B cell (primary cell): ENCODE measurements around the gene RHOA. TPM values are rescaled to one million over a fixed set of nuclear protein-coding genes. Genes with fewer than 3 reads are reported as not detected.

Source experiments
- ATAC-seq: fragments of 200-7000 bp; cut with Tn5 transposase; one replicate; pipeline ENCODE4 v1.10.0; 2021; ENCODE audit warnings: low read depth, mild to moderate bottlenecking, moderate number of reproducible peaks, moderate library complexity
- CTCF ChIA-PET: fragments of 350-600 bp; sonication (Branson Sonifier 250); formaldehyde crosslinking; loops from one replicate; lab custom pipeline; 2021; ENCODE audit warnings: antibody characterized with exemption, inconsistent platforms; lab: Charles Lee
- POLR2A ChIA-PET: fragments of 350-600 bp; sonication (Branson Sonifier 250); formaldehyde crosslinking; loops from one replicate; lab custom pipeline; 2021; ENCODE audit warnings: antibody characterized with exemption; lab: Charles Lee
- DNase-seq: peaks from one replicate; pipeline ENCODE4 v3.0.0; 2013
- H2AFZ ChIP-seq: 2 replicates; pipeline ENCODE4 v1.6.1; 2012; ENCODE audit warnings: mild to moderate bottlenecking, low read depth, low read length; ENCODE audit not compliant: insufficient read depth, poor library complexity, severe bottlenecking
- H3K27ac ChIP-seq, 2 donors: 1 replicate in 1 of 2; 2 replicates in 1 of 2; pipeline ENCODE4 v1.5.1; 2012 to 2013; ENCODE audit warnings: low read length in 2 of 2, mild to moderate bottlenecking in 2 of 2, moderate library complexity in 1 of 2
- H3K27me3 ChIP-seq, 4 experiments: fragments of 200-600 bp in 1 of 4; sonication (generic) in 1 of 4; replicated peaks in 1 of 4; 1 replicate in 2 of 4; 2 replicates in 2 of 4; pipeline versions ENCODE4 v1.6.1 to v1.7.0; 2013 to 2016; ENCODE audit warnings: low read length in 3 of 4, mild to moderate bottlenecking in 2 of 4, mixed read lengths in 1 of 4, moderate library complexity in 1 of 4; ENCODE audit not compliant: insufficient read depth in 4 of 4, control insufficient read depth in 3 of 4; ENCODE audit errors: control extremely low read depth in 1 of 4
- H3K36me3 ChIP-seq, 2 experiments: replicated peaks in 1 of 2; 1 replicate in 1 of 2; 2 replicates in 1 of 2; pipeline versions ENCODE4 v1.6.1 to v1.7.1; 2013; ENCODE audit warnings: low read length in 1 of 2; ENCODE audit not compliant: insufficient read depth in 2 of 2, control insufficient read depth in 1 of 2; ENCODE audit errors: control extremely low read depth in 1 of 2, extremely low read depth in 1 of 2
- H3K4me1 ChIP-seq, 2 donors: fragments of 200-600 bp in 1 of 2; sonication (generic) in 1 of 2; 1 replicate in 1 of 2; 2 replicates in 1 of 2; pipeline versions ENCODE4 v1.5.1 to v1.6.1; 2013 to 2017; ENCODE audit warnings: low read length in 2 of 2; ENCODE audit not compliant: control insufficient read depth in 2 of 2, insufficient read depth in 2 of 2
- H3K4me2 ChIP-seq: replicated peaks from 2 replicates; pipeline ENCODE3; 2012; ENCODE audit warnings: mild to moderate bottlenecking, low read depth, low read length; ENCODE audit not compliant: poor library complexity, severe bottlenecking
- H3K4me3 ChIP-seq, 5 experiments: fragments of 200-600 bp in 1 of 5; sonication (generic) in 1 of 5; 1 replicate in 3 of 5; 2 replicates in 2 of 5; pipeline versions ENCODE4 v1.5.1 to v1.7.0; 2011 to 2016; ENCODE audit warnings: low read length in 4 of 5, mild to moderate bottlenecking in 4 of 5, low read depth in 2 of 5, control low read depth in 1 of 5, moderate library complexity in 1 of 5; ENCODE audit not compliant: insufficient read depth in 1 of 5; ENCODE audit errors: control extremely low read depth in 1 of 5, extremely low read depth in 1 of 5
- H3K79me2 ChIP-seq: fragments of 200-600 bp; sonication (generic); one replicate; pipeline ENCODE4 v1.6.0; 2016; ENCODE audit warnings: low read length; ENCODE audit not compliant: control insufficient read depth, insufficient read depth
- H3K9ac ChIP-seq: fragments of 200-600 bp; sonication (generic); 2 replicates; pipeline ENCODE4 v1.6.1; 2017; ENCODE audit warnings: mild to moderate bottlenecking, low read length, moderate library complexity
- H3K9me3 ChIP-seq, 3 donors: one replicate each; pipeline versions ENCODE4 v1.6.1 to v1.7.1; 2013; ENCODE audit warnings: low read length in 2 of 3; ENCODE audit not compliant: control insufficient read depth in 2 of 3, insufficient read depth in 1 of 3; ENCODE audit errors: control extremely low read depth in 1 of 3
- H4K20me1 ChIP-seq: 2 replicates; pipeline ENCODE4 v1.6.0; 2012; ENCODE audit warnings: mild to moderate bottlenecking, low read length; ENCODE audit not compliant: insufficient read depth, control insufficient read depth, poor library complexity, severe bottlenecking
- H3K27ac Mint-ChIP-seq: one replicate; pipeline ENCODE4 v1.8.0; 2021; ENCODE audit warnings: mixed read lengths
- H3K27me3 Mint-ChIP-seq: one replicate; pipeline ENCODE4 v1.8.0; 2021; ENCODE audit warnings: mixed read lengths
- H3K4me1 Mint-ChIP-seq: one replicate; pipeline ENCODE4 v1.8.0; 2021; ENCODE audit warnings: mixed read lengths
- H3K4me3 Mint-ChIP-seq: one replicate; pipeline ENCODE4 v1.8.0; 2021; ENCODE audit warnings: mixed read lengths
- H3K9me3 Mint-ChIP-seq: one replicate; pipeline ENCODE4 v1.8.0; 2022; ENCODE audit warnings: mixed read lengths; ENCODE audit not compliant: insufficient read depth
- EZH2 ChIP-seq: IDR thresholded peaks from 2 replicates; pipeline ENCODE4 v1.6.1; 2012; ENCODE audit warnings: borderline replicate concordance, low read depth, mild to moderate bottlenecking, moderate library complexity, low read length; ENCODE audit not compliant: insufficient read depth, poor library complexity, severe bottlenecking
- WGBS: methylation state at CpG from one replicate; pipeline ENCODE4 v1.1.5; 2013; ENCODE audit warnings: missing lambda C conversion rate; ENCODE audit not compliant: insufficient coverage; 5-methylcytosine and 5-hydroxymethylcytosine counted together
- intact Hi-C: fragments of 100-400 bp; cut with micrococcal nuclease; formaldehyde crosslinking; loops from one replicate; pipeline ENCODE4 v1.10.0; 2022
- polyA plus RNA-seq: library from polyadenylated mRNA; depleted of rRNA; stranded (reverse); fragments of >200 nt; gene quantifications from 2 replicates; pipeline ENCODE4 v1.2.3, GENCODE V29; 2012
- total RNA-seq, 2 donors: library from RNA; stranded (reverse); fragments of 120-200 nt in 1 of 2; gene quantifications; 1 replicate in 1 of 2; 2 replicates in 1 of 2; pipeline versions ENCODE4 v1.2.3 to v1.2.4, GENCODE V29; 2013 to 2022
- TF ChIP-seq, protein P1 (sequence below): fragments of 200-600 bp; IDR thresholded peaks from one replicate; pipeline ENCODE4 v1.8.0; 2022; ENCODE audit warnings: antibody characterized with exemption, mild to moderate bottlenecking

The RHOA gene
- total and polyA plus RNA-seq, 2 donors (not counting 1 experiment from before 2014, with no cell fraction given), result 244 to 298 TPM

DNA sequence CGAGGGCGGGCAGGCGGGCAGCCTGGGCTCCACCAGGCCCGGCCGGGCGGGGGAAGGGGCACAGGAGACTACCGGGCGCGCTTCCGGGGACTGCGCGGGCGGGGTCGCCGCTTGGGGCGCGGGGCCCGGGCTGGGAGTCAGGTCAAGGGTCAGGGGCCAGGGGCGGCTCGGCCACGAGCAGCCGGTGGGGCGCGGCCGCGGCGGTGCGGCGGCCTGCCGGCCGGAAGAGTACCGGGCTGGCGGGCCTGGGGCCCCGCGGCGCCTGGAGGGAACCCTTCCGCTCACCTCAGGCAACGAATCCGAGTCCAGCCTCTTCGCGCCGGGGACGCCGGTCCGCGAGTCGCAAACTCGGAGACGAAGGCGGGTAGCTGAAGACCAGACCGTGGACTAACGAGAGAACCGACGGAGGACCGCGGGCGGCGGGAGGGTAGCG is 225 bp downstream of the RHOA start:
- under 1% methylated on average over 59 of the region's 59 CpGs for WGBS
- H3K9ac ChIP-seq, result peak overlapping the region; percentile 85
- Mint-ChIP-seq H3K4me1 (peaks cover 74% of the 10 kb centered on the region), H3K9me3 (no peaks in the 10 kb centered on the region), H3K27me3 (no peaks in the 10 kb centered on the region), H3K27ac (peak overlapping the region; percentile 96), H3K4me3 (peak overlapping the region; percentile 96)
- peak overlapping the region; percentile 89 to 96 for H3K27ac ChIP-seq
- CTCF ChIA-PET, result interaction anchor here (1.0 to 3.9 kb wide), 4 partner anchors 38 to 240 kb away, joined by 4 to 23 read pairs (median 10); partner anchors contain the start of genes KLHDC8B and USP4
- H3K9me3 ChIP-seq, result no peaks in the 10 kb centered on the region
- H4K20me1 ChIP-seq, result peaks cover 49% of the 10 kb centered on the region
- peak overlapping the region; percentile 63 for H2AFZ ChIP-seq
- no peaks in the 10 kb centered on the region for H3K27me3 ChIP-seq
- POLR2A ChIA-PET, result interaction anchor here (0.8 to 3.0 kb wide), 11 partner anchors 16 to 318 kb away, joined by 3 to 45 read pairs (median 6); partner anchors contain the start of genes DAG1, GPX1, NICN1 and QRICH1
- peaks cover 0 to 13% of the 10 kb centered on the region in 2 experiments for H3K36me3 ChIP-seq
- H3K4me3 ChIP-seq, result peak overlapping the region; percentile 6 to 86 (median 68)
- peaks cover 75% of the 10 kb centered on the region for H3K79me2 ChIP-seq
- peak; percentile 22 for ATAC-seq
- H3K4me2 ChIP-seq, result peak overlapping the region; percentile 72
- no peak for TF ChIP-seq EZH2
- TF ChIP-seq, protein P1, sequence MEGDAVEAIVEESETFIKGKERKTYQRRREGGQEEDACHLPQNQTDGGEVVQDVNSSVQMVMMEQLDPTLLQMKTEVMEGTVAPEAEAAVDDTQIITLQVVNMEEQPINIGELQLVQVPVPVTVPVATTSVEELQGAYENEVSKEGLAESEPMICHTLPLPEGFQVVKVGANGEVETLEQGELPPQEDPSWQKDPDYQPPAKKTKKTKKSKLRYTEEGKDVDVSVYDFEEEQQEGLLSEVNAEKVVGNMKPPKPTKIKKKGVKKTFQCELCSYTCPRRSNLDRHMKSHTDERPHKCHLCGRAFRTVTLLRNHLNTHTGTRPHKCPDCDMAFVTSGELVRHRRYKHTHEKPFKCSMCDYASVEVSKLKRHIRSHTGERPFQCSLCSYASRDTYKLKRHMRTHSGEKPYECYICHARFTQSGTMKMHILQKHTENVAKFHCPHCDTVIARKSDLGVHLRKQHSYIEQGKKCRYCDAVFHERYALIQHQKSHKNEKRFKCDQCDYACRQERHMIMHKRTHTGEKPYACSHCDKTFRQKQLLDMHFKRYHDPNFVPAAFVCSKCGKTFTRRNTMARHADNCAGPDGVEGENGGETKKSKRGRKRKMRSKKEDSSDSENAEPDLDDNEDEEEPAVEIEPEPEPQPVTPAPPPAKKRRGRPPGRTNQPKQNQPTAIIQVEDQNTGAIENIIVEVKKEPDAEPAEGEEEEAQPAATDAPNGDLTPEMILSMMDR, result no peak
- DNase-seq, result no peak
- intact Hi-C loops, result loop anchor here (5.0 kb wide), 1 partner anchor 261 kb away; the partner anchor contains the start of gene APEH
- H3K4me1 ChIP-seq, result peaks cover 71 to 83% of the 10 kb centered on the region in 2 donors
